Testis (tissue), 2 donors: ENCODE results near the gene CDH5.

Source experiments
- CTCF ChIP-seq, 3 experiments: fragments of 450-650 bp in 2 of 3; fragments of 200-600 bp in 1 of 3; sonication (generic) in 1 of 3; IDR thresholded peaks; one replicate each; pipeline ENCODE4 v1.5.1; 2016 to 2019; ENCODE audit warnings: antibody characterized with exemption in 3 of 3, mild to moderate bottlenecking in 2 of 3, moderate library complexity in 1 of 3
- POLR2A ChIP-seq: fragments of 450-650 bp; IDR thresholded peaks from one replicate; pipeline ENCODE4 v1.6.1; 2017; ENCODE audit warnings: antibody characterized with exemption, mild to moderate bottlenecking, moderate library complexity

DNA sequence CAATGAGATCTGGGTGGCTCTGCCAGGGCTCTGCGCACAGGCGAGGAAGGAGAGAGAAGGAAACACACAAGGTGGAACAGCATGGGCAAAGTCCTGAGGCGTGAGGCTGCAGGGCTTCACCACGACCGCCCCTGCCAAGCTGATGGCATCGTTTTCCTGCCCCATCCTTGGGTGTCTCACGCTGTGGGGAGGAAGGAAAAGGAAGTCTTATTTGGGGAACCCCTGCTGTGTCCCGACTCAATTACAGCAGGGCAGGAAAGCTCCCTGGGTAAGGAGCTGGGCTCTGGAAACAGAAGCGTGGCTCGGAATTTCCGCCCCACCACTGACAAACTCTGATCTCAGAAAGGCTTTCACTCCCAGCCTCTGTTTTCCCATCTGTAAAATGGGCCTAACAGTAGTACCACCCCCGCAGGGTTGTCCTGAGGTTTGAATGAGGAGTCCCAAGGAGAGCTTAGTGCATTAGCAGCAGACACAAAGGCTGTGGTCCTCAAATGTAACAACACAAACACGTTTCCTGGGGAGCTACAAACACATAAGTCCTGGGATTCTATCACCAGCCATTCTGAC, 3.2 kb upstream of the CDH5 start:
- TF ChIP-seq CTCF (IDR thresholded peaks at IDR 0.05) (no peak), POLR2A (no peak)
